H9 (cell line): ENCODE results near the gene BORCS8. TPM values are rescaled to one million over a fixed set of nuclear protein-coding genes. Genes with fewer than 3 reads are reported as not detected.

ENCODE experiments used
- DNase-seq: peaks from one replicate; pipeline ENCODE4 v3.0.0-alpha.2; 2017
- H2AFZ ChIP-seq: one replicate; pipeline ENCODE4 v1.6.1; 2013; ENCODE audit warnings: mild to moderate bottlenecking, low read length, control low read depth, moderate library complexity
- H2AK5ac ChIP-seq: 2 replicates; pipeline ENCODE4 v1.6.1; 2013; ENCODE audit warnings: low read length, control low read depth, mixed read lengths; ENCODE audit not compliant: insufficient read length
- H2BK120ac ChIP-seq: one replicate; pipeline ENCODE4 v1.6.1; 2013; ENCODE audit warnings: low read depth, mild to moderate bottlenecking, low read length, control low read depth, inconsistent platforms; ENCODE audit not compliant: poor library complexity, severe bottlenecking
- H2BK12ac ChIP-seq: 2 replicates; pipeline ENCODE4 v1.6.1; 2013; ENCODE audit warnings: low read length, control low read depth, mixed read lengths, low read depth; ENCODE audit not compliant: insufficient read length
- H2BK15ac ChIP-seq: 2 replicates; pipeline ENCODE4 v1.6.1; 2013; ENCODE audit warnings: low read depth, low read length, control low read depth
- H2BK20ac ChIP-seq: one replicate; pipeline ENCODE4 v1.6.1; 2013; ENCODE audit warnings: low read depth, mild to moderate bottlenecking, low read length, control low read depth, inconsistent platforms; ENCODE audit not compliant: poor library complexity, severe bottlenecking
- H2BK5ac ChIP-seq: 2 replicates; pipeline ENCODE4 v1.6.1; 2013; ENCODE audit warnings: low read length, control low read depth, mixed read lengths; ENCODE audit not compliant: insufficient read length
- H3K14ac ChIP-seq: 2 replicates; pipeline ENCODE4 v1.6.1; 2013; ENCODE audit warnings: low read length, control low read depth; ENCODE audit not compliant: insufficient read depth
- H3K18ac ChIP-seq: 2 replicates; pipeline ENCODE4 v1.6.1; 2013; ENCODE audit warnings: low read depth, mild to moderate bottlenecking, mixed read lengths, low read length, control low read depth; ENCODE audit not compliant: insufficient read length
- H3K23ac ChIP-seq: 2 replicates; pipeline ENCODE4 v1.6.1; 2013; ENCODE audit warnings: low read length, control low read depth, mixed read lengths, low read depth; ENCODE audit not compliant: insufficient read length
- H3K23me2 ChIP-seq: 2 replicates; pipeline ENCODE4 v1.6.1; 2013; ENCODE audit warnings: low read depth, mild to moderate bottlenecking, mixed read lengths, low read length, control low read depth; ENCODE audit not compliant: insufficient read length, poor library complexity, severe bottlenecking
- H3K27ac ChIP-seq: 2 replicates; pipeline ENCODE4 v1.5.1; 2013; ENCODE audit warnings: low read length, control low read depth, mixed read lengths, low read depth; ENCODE audit not compliant: insufficient read length
- H3K27me3 ChIP-seq: 2 replicates; pipeline ENCODE4 v1.6.1; 2013; ENCODE audit warnings: low read length, control low read depth, inconsistent platforms; ENCODE audit not compliant: insufficient read depth
- H3K4ac ChIP-seq: 2 replicates; pipeline ENCODE4 v1.6.1; 2013; ENCODE audit warnings: low read depth, mild to moderate bottlenecking, control low read depth, inconsistent platforms, low read length, moderate library complexity
- H3K4me1 ChIP-seq: 2 replicates; pipeline ENCODE4 v1.6.1; 2013; ENCODE audit warnings: low read length, control low read depth, inconsistent platforms; ENCODE audit not compliant: insufficient read depth
- H3K4me2 ChIP-seq: 2 replicates; pipeline ENCODE4 v1.6.1; 2013; ENCODE audit warnings: low read length, control low read depth, mixed read lengths; ENCODE audit not compliant: insufficient read length, insufficient read depth
- H3K56ac ChIP-seq: 2 replicates; pipeline ENCODE4 v1.6.1; 2013; ENCODE audit warnings: low read depth, mild to moderate bottlenecking, mixed read lengths, low read length, control low read depth; ENCODE audit not compliant: insufficient read length
- H3K79me1 ChIP-seq: 2 replicates; pipeline ENCODE4 v1.6.1; 2013; ENCODE audit warnings: low read depth, mild to moderate bottlenecking, moderate library complexity, low read length, control low read depth, inconsistent platforms; ENCODE audit not compliant: insufficient read depth, poor library complexity, severe bottlenecking
- H3K79me2 ChIP-seq: 2 replicates; pipeline ENCODE4 v1.6.1; 2013; ENCODE audit warnings: low read length, control low read depth, inconsistent platforms; ENCODE audit not compliant: insufficient read depth
- H3K9ac ChIP-seq: 2 replicates; pipeline ENCODE4 v1.6.1; 2013; ENCODE audit warnings: low read length, control low read depth, mixed read lengths; ENCODE audit not compliant: insufficient read length; ENCODE audit errors: extremely low read depth
- H3K9me3 ChIP-seq: one replicate; pipeline ENCODE4 v1.6.1; 2013; ENCODE audit warnings: low read depth, low read length, inconsistent platforms; ENCODE audit not compliant: control insufficient read depth
- H3T11ph ChIP-seq: one replicate; pipeline ENCODE4 v1.6.1; 2013; ENCODE audit warnings: mild to moderate bottlenecking, low read length, control low read depth, inconsistent platforms
- H4K20me1 ChIP-seq: one replicate; pipeline ENCODE4 v1.6.1; 2013; ENCODE audit not compliant: control insufficient read depth, insufficient read length, insufficient read depth
- H4K5ac ChIP-seq: 2 replicates; pipeline ENCODE4 v1.6.1; 2013; ENCODE audit warnings: low read depth, mild to moderate bottlenecking, mixed read lengths, low read length, control low read depth; ENCODE audit not compliant: insufficient read length
- H4K8ac ChIP-seq: replicated peaks from 2 replicates; pipeline ENCODE4 v1.6.1; 2013; ENCODE audit warnings: low read length, control low read depth, mixed read lengths, low read depth; ENCODE audit not compliant: insufficient read length
- H4K91ac ChIP-seq: 2 replicates; pipeline ENCODE4 v1.6.1; 2013; ENCODE audit warnings: low read depth, mild to moderate bottlenecking, moderate library complexity, mixed read lengths, low read length, control low read depth; ENCODE audit not compliant: insufficient read length
- H3K27ac Mint-ChIP-seq, 3 experiments: 2 replicates in 2 of 3; 3 replicates in 1 of 3; pipeline ENCODE4 v1.8.0; 2020 to 2021; ENCODE audit warnings: mixed read lengths in 3 of 3, mild to moderate bottlenecking in 1 of 3, moderate library complexity in 1 of 3
- H3K27me3 Mint-ChIP-seq: 2 replicates; pipeline ENCODE4 v1.8.0; 2021; ENCODE audit warnings: low read depth, mild to moderate bottlenecking, moderate library complexity, mixed read lengths
- H3K36me3 Mint-ChIP-seq, 3 experiments: 2 replicates in 2 of 3; 3 replicates in 1 of 3; pipeline ENCODE4 v1.8.0; 2020 to 2021; ENCODE audit warnings: low read depth in 3 of 3, mixed read lengths in 3 of 3; ENCODE audit not compliant: insufficient read depth in 1 of 3
- H3K4me1 Mint-ChIP-seq, 2 experiments: 2 replicates each; pipeline ENCODE4 v1.8.0; 2020; ENCODE audit warnings: mixed read lengths in 2 of 2
- H3K4me3 Mint-ChIP-seq, 2 experiments: 2 replicates in 1 of 2; 3 replicates in 1 of 2; pipeline ENCODE4 v1.8.0; 2020 to 2021; ENCODE audit warnings: mild to moderate bottlenecking in 2 of 2, mixed read lengths in 2 of 2, moderate library complexity in 1 of 2
- H3K9me3 Mint-ChIP-seq, 2 experiments: 2 replicates in 1 of 2; 3 replicates in 1 of 2; pipeline ENCODE4 v1.8.0; 2020; ENCODE audit warnings: mild to moderate bottlenecking in 2 of 2, mixed read lengths in 2 of 2, moderate library complexity in 1 of 2
- WGBS: extraction: QIAGEN DNeasy Blood & Tissue Kit; methylation state at CpG from one replicate; pipeline ENCODE4 v1.1.7; 2013; ENCODE audit warnings: missing lambda C conversion rate, low lambda C conversion rate, mixed read lengths; ENCODE audit not compliant: insufficient read length; ENCODE audit errors: extremely low coverage; 5-methylcytosine and 5-hydroxymethylcytosine counted together
- total RNA-seq: library from RNA; stranded (reverse); gene quantifications from 2 replicates; pipeline ENCODE4 v1.2.1, GENCODE V29; 2021
- TF ChIP-seq, protein P1 (sequence below): fragments of 200-600 bp; sonication (generic); conservative IDR thresholded peaks from 3 replicates; pipeline ENCODE4 v1.8.0; 2021; ENCODE audit warnings: antibody characterized with exemption, mild to moderate bottlenecking

The BORCS8 gene
- total RNA-seq, 1 experiment from 2014 or later = 20.4 TPM

DNA sequence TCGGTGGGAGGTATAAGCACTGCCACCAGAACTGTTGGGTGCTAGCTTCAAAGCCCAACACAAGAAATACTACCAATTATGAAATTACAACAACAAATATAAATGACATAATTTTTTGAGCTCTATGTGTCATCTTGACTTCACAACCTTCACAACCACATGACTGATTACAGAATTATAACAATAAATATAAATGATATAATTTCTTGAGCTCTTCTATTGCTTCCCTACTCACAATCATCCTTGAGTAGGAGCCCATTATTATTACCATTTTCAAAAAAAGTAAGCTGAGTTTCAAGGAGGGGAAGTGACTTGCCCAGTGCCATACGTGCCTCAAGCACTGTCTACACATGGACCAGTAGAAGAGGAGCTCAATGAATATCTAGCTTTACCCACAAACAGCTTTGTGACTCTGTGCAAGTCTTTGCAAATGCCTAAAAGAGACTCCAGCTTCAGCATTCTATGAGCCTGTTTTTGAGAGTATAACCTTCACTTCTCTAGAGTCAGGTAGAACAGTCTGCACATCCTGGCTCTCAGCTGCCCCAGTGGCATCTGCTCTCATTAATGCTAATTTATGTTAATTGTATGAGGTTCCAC lies 42.4 kb upstream of the BORCS8 start:
- H3K27me3 Mint-ChIP-seq = peaks cover 72% of the 10 kb centered on the region
- no peak overlapping the region for H4K91ac ChIP-seq
- no peak overlapping the region for H3K56ac ChIP-seq
- H2AFZ ChIP-seq = no peak overlapping the region
- peaks cover 4% of the 10 kb centered on the region for H3K9me3 ChIP-seq
- DNase-seq = no peak
- no peaks in the 10 kb centered on the region for H3K4me1 Mint-ChIP-seq
- peaks cover 22 to 26% of the 10 kb centered on the region in 2 experiments for H3K9me3 Mint-ChIP-seq
- no peak overlapping the region for H2BK15ac ChIP-seq
- H3K79me2 ChIP-seq = no peaks in the 10 kb centered on the region
- H3K4ac ChIP-seq = no peak overlapping the region
- no peak overlapping the region for H3K4me3 Mint-ChIP-seq
- no peaks in the 10 kb centered on the region for H3K4me1 ChIP-seq
- H3K9ac ChIP-seq = no peak overlapping the region
- H2AK5ac ChIP-seq = no peak overlapping the region
- H2BK12ac ChIP-seq = no peak overlapping the region
- WGBS = no CpG with 5 or more reads among the region's 2 CpGs
- H4K8ac ChIP-seq = no peak overlapping the region
- H3K27ac Mint-ChIP-seq = no peak overlapping the region
- H3K79me1 ChIP-seq = no peaks in the 10 kb centered on the region
- no peak overlapping the region for H3T11ph ChIP-seq
- H2BK120ac ChIP-seq = no peak overlapping the region
- H3K18ac ChIP-seq = no peak overlapping the region
- H3K14ac ChIP-seq = no peak overlapping the region
- H3K27ac ChIP-seq = no peak overlapping the region
- TF ChIP-seq, protein P1, sequence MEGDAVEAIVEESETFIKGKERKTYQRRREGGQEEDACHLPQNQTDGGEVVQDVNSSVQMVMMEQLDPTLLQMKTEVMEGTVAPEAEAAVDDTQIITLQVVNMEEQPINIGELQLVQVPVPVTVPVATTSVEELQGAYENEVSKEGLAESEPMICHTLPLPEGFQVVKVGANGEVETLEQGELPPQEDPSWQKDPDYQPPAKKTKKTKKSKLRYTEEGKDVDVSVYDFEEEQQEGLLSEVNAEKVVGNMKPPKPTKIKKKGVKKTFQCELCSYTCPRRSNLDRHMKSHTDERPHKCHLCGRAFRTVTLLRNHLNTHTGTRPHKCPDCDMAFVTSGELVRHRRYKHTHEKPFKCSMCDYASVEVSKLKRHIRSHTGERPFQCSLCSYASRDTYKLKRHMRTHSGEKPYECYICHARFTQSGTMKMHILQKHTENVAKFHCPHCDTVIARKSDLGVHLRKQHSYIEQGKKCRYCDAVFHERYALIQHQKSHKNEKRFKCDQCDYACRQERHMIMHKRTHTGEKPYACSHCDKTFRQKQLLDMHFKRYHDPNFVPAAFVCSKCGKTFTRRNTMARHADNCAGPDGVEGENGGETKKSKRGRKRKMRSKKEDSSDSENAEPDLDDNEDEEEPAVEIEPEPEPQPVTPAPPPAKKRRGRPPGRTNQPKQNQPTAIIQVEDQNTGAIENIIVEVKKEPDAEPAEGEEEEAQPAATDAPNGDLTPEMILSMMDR = no peak
- no peak overlapping the region for H2BK5ac ChIP-seq
- peaks cover 0 to 7% (median 5%) of the 10 kb centered on the region in 3 experiments; a peak in 3 of 7 replicates for H3K36me3 Mint-ChIP-seq
- H3K23ac ChIP-seq = no peak overlapping the region
- H2BK20ac ChIP-seq = no peak overlapping the region
- no peaks in the 10 kb centered on the region for H3K27me3 ChIP-seq
- H3K23me2 ChIP-seq = no peaks in the 10 kb centered on the region
- no peak overlapping the region for H4K5ac ChIP-seq
- H4K20me1 ChIP-seq = no peaks in the 10 kb centered on the region
- H3K4me2 ChIP-seq = no peak overlapping the region
